Hepatocyte (in vitro differentiated cells): ENCODE data around the gene SLC26A1. TPM values are rescaled to one million over a fixed set of nuclear protein-coding genes. Genes with fewer than 3 reads are reported as not detected.
A peak's percentile ranks its signal among the peaks of the same experiment; 100 is the strongest.

Experiments used
- DNase-seq: peaks from one replicate; pipeline ENCODE4 v3.0.0-alpha.2; 2016; ENCODE audit warnings: low spot score
- H2AFZ ChIP-seq: fragments of 200-600 bp; sonication (generic); 2 replicates; pipeline ENCODE4 v1.6.0; 2016; ENCODE audit warnings: antibody characterized with exemption, mild to moderate bottlenecking
- H3K27ac ChIP-seq: fragments of 200-600 bp; sonication (generic); 2 replicates; pipeline ENCODE4 v1.5.1; 2016; ENCODE audit warnings: mild to moderate bottlenecking
- H3K27me3 ChIP-seq: fragments of 200-600 bp; sonication (generic); 2 replicates; pipeline ENCODE4 v1.6.1; 2016
- H3K36me3 ChIP-seq: fragments of 200-600 bp; sonication (generic); replicated peaks from 2 replicates; pipeline ENCODE4 v1.5.1; 2016; ENCODE audit warnings: low read depth; ENCODE audit not compliant: insufficient read depth
- H3K4me1 ChIP-seq: fragments of 200-600 bp; sonication (generic); 2 replicates; pipeline ENCODE4 v1.5.1; 2016; ENCODE audit warnings: mild to moderate bottlenecking, moderate library complexity; ENCODE audit not compliant: insufficient read depth
- H3K4me2 ChIP-seq: fragments of 200-600 bp; sonication (generic); 2 replicates; pipeline ENCODE4 v1.6.0; 2016
- H3K4me3 ChIP-seq: fragments of 200-600 bp; sonication (generic); 2 replicates; pipeline ENCODE4 v1.5.1; 2016; ENCODE audit warnings: mild to moderate bottlenecking
- H3K79me2 ChIP-seq: fragments of 200-600 bp; sonication (generic); 2 replicates; pipeline ENCODE4 v1.6.0; 2017; ENCODE audit warnings: mild to moderate bottlenecking
- H3K9me2 ChIP-seq: fragments of 200-600 bp; sonication (generic); replicated peaks from 2 replicates; pipeline ENCODE4 v1.6.0; 2017; ENCODE audit warnings: mild to moderate bottlenecking; ENCODE audit not compliant: insufficient read depth
- H3K9me3 ChIP-seq: fragments of 200-600 bp; sonication (generic); 2 replicates; pipeline ENCODE4 v1.5.1; 2016; ENCODE audit warnings: low read depth, mild to moderate bottlenecking
- H4K20me1 ChIP-seq: fragments of 200-600 bp; sonication (generic); 2 replicates; pipeline ENCODE4 v1.6.0; 2016; ENCODE audit warnings: mild to moderate bottlenecking; ENCODE audit not compliant: insufficient read depth, poor library complexity, severe bottlenecking
- CTCF ChIP-seq: fragments of 200-600 bp; sonication (generic); IDR thresholded peaks from 2 replicates; pipeline ENCODE4 v1.5.1; 2016; ENCODE audit warnings: antibody characterized with exemption, mild to moderate bottlenecking; ENCODE audit not compliant: poor library complexity
- EZH2 ChIP-seq: fragments of 200-600 bp; sonication (generic); IDR thresholded peaks from 2 replicates; pipeline ENCODE4 v1.6.1; 2016; ENCODE audit warnings: antibody characterized with exemption, mild to moderate bottlenecking, borderline replicate concordance
- EZH2phosphoT487 ChIP-seq: fragments of 200-600 bp; sonication (generic); IDR thresholded peaks from one replicate; pipeline ENCODE4 v1.6.1; 2018; ENCODE audit warnings: antibody characterized with exemption, mild to moderate bottlenecking, low read depth, moderate library complexity; ENCODE audit not compliant: unreplicated experiment, severe bottlenecking
- WGBS: methylation state at CpG from one replicate; pipeline ENCODE4 v1.1.6; 2016; ENCODE audit warnings: low lambda C conversion rate; ENCODE audit errors: missing lambda C conversion rate; 5-methylcytosine and 5-hydroxymethylcytosine counted together
- polyA plus RNA-seq: library from polyadenylated mRNA; unstranded; fragments of >200 nt; fragmentation: Nextera tagmentation; extraction: Ambion mirVana; gene quantifications from 2 replicates; pipeline ENCODE4 v1.2.1, GENCODE V29; 2016
- total RNA-seq: library from RNA; depleted of rRNA; stranded (reverse); fragments of >200 nt; gene quantifications from 2 replicates; pipeline ENCODE4 v1.2.3, GENCODE V29; 2014

The SLC26A1 gene
- total and polyA plus RNA-seq, 2 experiments from 2014 or later = 9.0 to 12.6 TPM

- H3K79me2 ChIP-seq = peaks cover 11% of the 10 kb centered on the region
- DNase-seq = no peak
- no peaks in the 10 kb centered on the region for H3K9me2 ChIP-seq
- no peak overlapping the region for H3K4me3 ChIP-seq
- H4K20me1 ChIP-seq = no peaks in the 10 kb centered on the region
- H3K4me2 ChIP-seq = peak overlapping the region; percentile 44
- H2AFZ ChIP-seq = no peak overlapping the region
- peaks cover 12% of the 10 kb centered on the region for H3K4me1 ChIP-seq
- H3K27ac ChIP-seq = no peak overlapping the region
- no peaks in the 10 kb centered on the region for H3K9me3 ChIP-seq
- TF ChIP-seq EZH2phosphoT487 (no peak), EZH2 (no peak), CTCF (no peak)
- WGBS = 73% methylated on average over 41 of the region's 76 CpGs
- H3K27me3 ChIP-seq = no peaks in the 10 kb centered on the region
- H3K36me3 ChIP-seq = no peaks in the 10 kb centered on the region
These were observed 25.8 kb downstream of the SLC26A1 start for GRCh38 chr4:967113-968104.

GRCh38 chr4:966266-967112, 26.7 kb downstream of the SLC26A1 start:
- Histone ChIP-seq H3K36me3 (no peaks in the 10 kb centered on the region), H3K9me3 (no peaks in the 10 kb centered on the region), H3K4me3 (no peak overlapping the region), H3K27ac (no peak overlapping the region), H3K79me2 (peaks cover 4% of the 10 kb centered on the region), H2AFZ (no peak overlapping the region), H3K4me1 (peaks cover 3% of the 10 kb centered on the region), H3K9me2 (no peaks in the 10 kb centered on the region), H4K20me1 (no peaks in the 10 kb centered on the region), H3K27me3 (no peaks in the 10 kb centered on the region), H3K4me2 (no peak overlapping the region)
- DNase-seq = no peak
- TF ChIP-seq EZH2 (no peak), EZH2phosphoT487 (no peak), CTCF (no peak)
- 96% methylated on average over 38 of the region's 48 CpGs for WGBS

GRCh38 chr4:965766-966134, 27.5 kb downstream of the SLC26A1 start:
- H4K20me1 ChIP-seq = no peaks in the 10 kb centered on the region
- no peak for TF ChIP-seq EZH2
- no peak for TF ChIP-seq EZH2phosphoT487
- no peak for TF ChIP-seq CTCF
- H3K27ac ChIP-seq = no peak overlapping the region
- no peaks in the 10 kb centered on the region for H3K79me2 ChIP-seq
- H2AFZ ChIP-seq = no peak overlapping the region
- no peaks in the 10 kb centered on the region for H3K9me2 ChIP-seq
- H3K4me2 ChIP-seq = no peak overlapping the region
- no peaks in the 10 kb centered on the region for H3K27me3 ChIP-seq
- H3K36me3 ChIP-seq = no peaks in the 10 kb centered on the region
- H3K4me3 ChIP-seq = no peak overlapping the region
- H3K4me1 ChIP-seq = no peaks in the 10 kb centered on the region
- 96% methylated on average over 20 of the region's 21 CpGs for WGBS
- no peak for DNase-seq
- no peaks in the 10 kb centered on the region for H3K9me3 ChIP-seq
